NCI-H2029 (cell line): ENCODE data around the gene ZNF341.
"Not testable (repeated sequence)": the region's sequence is repeated elsewhere in the genome, so short reads cannot be mapped to it uniquely, and the experiment has no call there.

Source experiments
- DNase-seq: peaks from one replicate; lab custom pipeline; 2025; lab: John Stamatoyannopoulos, UW

The ZNF341 gene

GRCh38 chr20:33731693-33732165 lies at the start of gene ZNF341:
ZNF341 (plus strand) TSS chr20:33731996; CDS start chr20:33732022, 26 bp downstream.
- DNase-seq, result peak; percentile 89

DNA sequence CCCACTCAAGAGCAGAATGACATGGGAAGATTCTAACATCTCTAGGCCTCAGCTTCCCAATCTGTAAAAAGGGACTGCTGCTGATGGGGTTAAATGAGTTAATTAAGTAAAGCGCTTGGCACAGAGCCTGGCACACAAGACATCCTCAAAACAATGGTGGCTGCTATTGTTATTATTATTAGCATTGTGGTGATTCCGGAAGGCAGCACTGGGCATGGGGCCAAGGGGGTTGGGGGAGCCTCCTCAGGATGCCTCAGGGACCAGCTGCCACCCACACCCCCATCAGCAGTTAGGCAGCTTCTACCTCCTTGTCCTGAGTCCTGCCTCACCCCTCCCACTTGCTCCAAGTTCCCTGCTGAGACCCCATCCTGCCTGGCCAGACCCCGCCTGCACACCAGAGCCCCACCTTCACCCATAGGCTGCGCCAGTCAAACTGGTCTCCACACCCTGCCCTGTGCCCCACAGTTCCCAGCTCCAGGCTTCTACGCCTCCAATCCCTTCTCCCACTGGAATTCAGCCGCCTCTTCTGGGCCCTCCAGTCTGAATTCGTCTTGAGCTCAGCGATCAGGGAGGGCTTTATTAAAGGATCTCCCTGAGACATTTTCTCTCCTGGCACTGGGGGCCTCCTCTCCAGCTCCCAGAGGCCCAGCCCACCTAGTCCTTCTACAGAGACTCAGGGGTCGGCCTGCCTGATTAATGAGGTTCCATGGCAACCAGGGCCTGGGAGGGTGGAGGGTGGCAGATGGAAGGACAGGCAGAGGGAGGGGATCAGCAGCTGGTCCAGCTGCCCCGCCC lies 47.1 kb upstream of the ZNF341 start:
- DNase-seq, result no peak

- DNase-seq, result no peak
Observed at GRCh38 chr20:33685328-33686099, 46.3 kb upstream of the ZNF341 start.

DNA sequence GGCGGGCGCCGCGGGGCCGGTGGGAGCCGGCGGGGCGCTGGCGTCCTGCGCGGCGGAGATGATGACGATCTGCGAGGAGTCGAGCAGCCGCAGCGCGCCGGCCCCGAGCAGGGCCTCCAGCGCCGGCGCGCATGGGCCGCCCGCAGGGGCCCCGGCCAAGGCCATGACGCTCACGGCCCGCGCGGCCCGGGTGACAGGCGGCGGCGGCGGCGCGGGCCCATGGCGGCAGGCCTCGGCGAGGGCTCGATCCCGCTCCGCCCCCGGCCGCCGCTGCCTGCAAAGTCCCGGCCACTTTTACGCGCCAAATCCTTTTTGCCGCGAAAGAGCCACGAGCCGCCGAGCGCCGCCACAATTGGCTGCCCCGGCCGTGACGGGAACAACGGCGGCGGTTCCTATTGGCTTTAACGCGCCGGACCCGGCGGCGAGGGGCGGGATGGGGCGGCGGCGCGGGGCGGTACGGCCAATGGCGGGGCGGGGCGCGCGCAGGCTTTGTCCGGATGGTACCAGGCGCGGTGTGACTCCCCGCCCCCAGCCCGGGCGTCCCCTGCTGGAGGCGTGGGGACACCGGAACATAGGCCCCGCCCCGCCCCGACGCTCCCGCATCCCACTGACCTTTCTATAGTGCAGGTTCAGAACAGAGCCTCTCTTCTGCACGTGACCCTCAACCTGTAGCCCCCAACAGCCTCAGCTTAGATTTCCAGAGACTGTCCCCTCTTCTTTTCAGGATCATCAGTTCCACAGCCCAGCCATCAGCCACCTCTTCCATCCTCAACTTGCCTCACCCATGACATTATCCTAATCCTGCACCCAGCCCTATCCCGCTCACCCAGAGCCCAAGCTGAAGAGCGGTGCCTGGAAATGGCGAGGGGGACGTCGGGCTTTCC lies 45.5 kb upstream of the ZNF341 start, which contains the start of gene E2F1:
Gene E2F1 (minus strand): TSS at position 286 of the 884 bp plus-strand sequence. CDS start 121 bp downstream, at position 165.
- peak; percentile 95 for DNase-seq

DNA sequence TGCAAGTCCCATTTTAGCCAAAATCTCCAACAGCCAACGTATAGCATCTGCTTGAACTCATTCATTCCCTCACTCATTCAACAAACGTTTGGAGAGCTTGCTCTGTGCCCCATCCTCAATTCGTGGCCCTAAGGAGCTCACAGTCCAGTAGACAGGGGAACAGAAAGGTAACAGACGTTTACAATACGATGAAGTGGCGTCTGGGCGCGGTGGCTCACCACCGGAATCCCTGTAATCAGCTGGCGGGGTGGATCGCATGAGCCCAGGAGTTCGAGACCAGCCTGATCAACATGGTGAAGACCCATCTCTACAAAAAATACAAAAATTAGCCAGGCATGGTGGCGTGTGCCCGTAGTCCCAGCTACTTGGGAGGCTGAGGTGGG lies 44.8 kb upstream of the ZNF341 start:
- no peak for DNase-seq

DNA sequence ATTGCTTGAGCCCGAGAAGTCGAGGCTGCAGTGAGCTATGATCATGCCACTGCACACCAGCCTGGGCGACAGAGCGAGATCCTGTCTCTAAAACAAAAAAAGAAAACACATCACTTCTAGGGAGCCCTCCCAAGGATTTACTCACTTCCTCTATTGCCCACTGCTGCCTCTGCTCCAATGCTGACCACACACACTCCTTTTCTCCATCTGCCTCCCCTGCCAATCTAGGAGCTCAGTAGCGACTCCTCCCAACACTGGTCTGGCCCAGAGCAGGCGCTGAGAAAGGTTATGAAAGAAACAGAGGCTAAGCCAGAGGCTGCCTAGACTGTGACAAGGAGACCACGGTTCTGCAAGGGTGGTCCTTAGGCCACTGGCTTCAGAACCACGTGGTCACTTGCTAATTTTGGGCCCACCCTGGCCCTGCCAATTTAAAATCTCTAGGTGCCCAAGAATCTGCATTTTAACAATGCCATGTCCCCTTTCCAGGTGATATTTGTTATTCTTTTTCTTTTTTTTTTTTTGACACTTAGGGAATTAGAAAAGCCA lies 44.4 kb upstream of the ZNF341 start:
- no peak for DNase-seq

DNA sequence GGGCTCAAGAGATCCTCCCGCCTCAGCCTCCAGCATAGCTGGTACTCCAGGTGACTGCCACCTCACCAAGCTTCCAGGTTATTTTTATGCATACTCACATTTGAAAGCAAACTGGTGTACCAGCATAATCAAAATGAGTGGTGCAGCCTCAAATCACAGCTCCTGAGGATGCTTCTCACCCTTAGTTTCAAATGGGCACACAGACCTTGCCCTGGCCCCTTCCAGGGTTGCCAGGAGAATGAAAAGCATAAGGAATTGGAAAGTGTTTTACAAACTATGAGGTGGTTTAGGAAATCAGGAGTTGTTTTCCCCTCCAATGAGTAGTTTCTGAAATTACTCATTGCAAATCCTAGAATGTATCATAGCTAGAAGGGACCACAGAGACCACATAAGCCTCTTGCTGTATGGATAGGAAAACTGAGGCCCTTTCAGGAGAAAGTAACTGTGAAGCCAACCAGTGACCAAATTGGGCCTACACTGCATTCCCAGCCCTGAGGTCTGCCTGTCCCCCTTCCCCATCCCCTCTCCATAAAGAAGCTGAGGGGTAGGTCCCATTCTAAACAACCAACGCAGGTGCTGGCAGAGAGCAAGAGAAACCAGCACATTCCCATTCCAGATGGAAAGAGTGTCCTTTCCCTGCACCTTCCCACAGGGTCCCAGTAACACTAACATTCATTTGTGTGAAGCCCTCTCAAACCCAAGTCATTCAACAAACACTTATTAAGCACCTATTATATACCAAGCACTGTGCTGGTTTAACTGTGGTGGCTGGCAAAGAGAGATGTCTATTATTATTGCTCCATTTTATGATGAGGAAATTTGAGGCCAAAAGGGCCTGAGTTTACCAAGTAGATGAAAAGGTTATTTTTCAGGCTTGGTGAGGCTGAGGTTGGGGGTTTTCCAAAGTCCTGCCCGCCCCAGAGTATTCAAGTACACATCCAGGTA lies 43.5 kb upstream of the ZNF341 start:
- no peak for DNase-seq

DNA sequence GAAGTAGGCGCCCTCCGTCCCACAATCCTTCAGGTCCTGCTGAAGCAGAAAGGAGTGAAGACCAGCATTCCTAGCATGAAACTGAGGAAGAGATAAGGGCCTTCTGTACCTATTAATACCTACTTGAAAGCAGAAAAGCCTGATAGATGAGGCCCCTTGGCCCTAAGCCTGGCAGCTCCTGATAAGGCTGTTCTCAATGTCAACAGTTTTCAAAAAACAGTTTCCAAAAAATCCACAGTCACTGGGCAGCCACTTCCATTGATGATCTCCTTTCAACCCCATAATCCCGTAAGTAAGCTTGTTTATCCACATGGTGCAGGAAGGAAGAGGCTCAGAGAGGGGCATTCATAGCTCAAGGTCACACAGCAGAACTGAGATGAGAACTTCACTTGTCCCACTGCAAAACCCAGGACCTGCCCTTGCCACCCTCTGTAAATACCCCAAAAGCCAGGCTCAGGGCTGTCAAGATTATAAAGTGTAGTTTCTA lies 42.8 kb upstream of the ZNF341 start:
- no peak for DNase-seq

DNA sequence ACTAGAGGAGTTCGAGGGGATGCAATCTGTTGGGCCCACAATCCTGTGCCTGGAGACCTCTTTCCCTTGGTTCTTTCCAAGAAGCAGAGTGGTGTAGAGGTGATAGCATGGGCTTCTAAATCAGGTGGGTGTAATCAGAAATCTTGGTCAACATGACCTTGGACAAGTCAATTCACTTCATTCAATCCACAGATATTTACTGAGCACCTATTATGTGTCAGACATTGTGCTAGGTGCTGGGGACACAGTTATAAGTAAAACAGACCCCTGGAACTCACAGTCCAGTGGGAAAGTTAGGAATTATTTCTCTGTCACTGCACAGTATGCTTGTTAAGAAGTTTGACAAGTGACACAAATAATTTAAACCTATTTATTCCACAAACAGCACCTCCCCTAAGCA lies 42.3 kb upstream of the ZNF341 start:
- no peak for DNase-seq

- no peak for DNase-seq
Observed at GRCh38 chr20:33689973-33690372, 41.8 kb upstream of the ZNF341 start.

- no peak for DNase-seq
Observed at GRCh38 chr20:33693289-33693688, 38.5 kb upstream of the ZNF341 start.

GRCh38 chr20:33693741-33694638 lies 37.8 kb upstream of the ZNF341 start:
- DNase-seq, result no peak

GRCh38 chr20:33694639-33695012 lies 37.2 kb upstream of the ZNF341 start:
- DNase-seq, result no peak

- DNase-seq, result no peak
Observed at GRCh38 chr20:33696448-33696847, 35.3 kb upstream of the ZNF341 start.

- DNase-seq, result no peak
Observed at GRCh38 chr20:33697129-33697528, 34.7 kb upstream of the ZNF341 start.

DNA sequence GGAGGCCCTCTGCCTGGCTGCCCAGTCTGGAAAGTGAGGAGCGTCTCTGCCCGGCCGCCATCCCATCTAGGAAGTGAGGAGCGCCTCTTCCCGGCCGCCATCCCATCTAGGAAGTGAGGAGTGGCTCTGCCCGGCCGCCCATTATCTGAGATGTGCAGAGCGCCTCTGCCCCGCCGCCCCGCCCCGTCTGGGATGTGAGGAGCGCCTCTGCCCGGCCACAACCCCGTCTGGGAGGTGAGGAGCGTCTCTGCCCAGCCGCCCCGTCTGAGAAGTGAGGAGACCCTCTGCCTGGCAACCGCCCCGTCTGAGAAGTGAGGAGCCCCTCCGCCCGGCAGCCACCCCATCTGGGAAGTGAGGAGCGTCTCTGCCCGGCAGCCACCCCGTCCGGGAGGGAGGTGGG lies 32.8 kb upstream of the ZNF341 start:
- DNase-seq, result not testable (repeated sequence)

- not testable (repeated sequence) for DNase-seq
Observed at GRCh38 chr20:33700696-33701441, 30.9 kb upstream of the ZNF341 start.

GRCh38 chr20:33701629-33702450 lies 30.0 kb upstream of the ZNF341 start:
- no peak for DNase-seq
